GM12865 (cell line): ENCODE measurements around the gene CDIP1.

Experiments used
- DNase-seq: peaks from one replicate; pipeline ENCODE4 v3.0.0; 2010; ENCODE audit warnings: low read depth
- H3K4me3 ChIP-seq: 2 replicates; pipeline ENCODE4 v1.5.1; 2011; ENCODE audit warnings: mild to moderate bottlenecking, low read depth, low read length, control low read depth
- CTCF ChIP-seq: IDR thresholded peaks from 2 replicates; pipeline ENCODE4 v1.5.1; 2011; ENCODE audit warnings: low read length, control low read depth, low read depth, inconsistent platforms; ENCODE audit not compliant: insufficient read depth; ENCODE audit errors: missing control alignments

CDIP1 gene

GRCh38 chr16:4515611-4516233, 22.9 kb downstream of the CDIP1 start:
- TF ChIP-seq CTCF = no peak
- H3K4me3 ChIP-seq = peak overlapping the region; percentile 16; the same call in 1 of the 2 replicates
- DNase-seq = peak; percentile 72

- DNase-seq = no peak
Observed at GRCh38 chr16:4514606-4515005, 24.0 kb downstream of the CDIP1 start.

GRCh38 chr16:4513881-4514280, 24.7 kb downstream of the CDIP1 start:
- no peak for DNase-seq
- H3K4me3 ChIP-seq = no peak overlapping the region
- TF ChIP-seq CTCF = no peak

More at GRCh38 chr16:4514606-4515005, 24.0 kb downstream of the CDIP1 start:
- TF ChIP-seq CTCF = no peak
- no peak overlapping the region for H3K4me3 ChIP-seq

GRCh38 chr16:4513086-4513860, 25.3 kb downstream of the CDIP1 start:
- no peak overlapping the region for H3K4me3 ChIP-seq
- no peak for DNase-seq
- TF ChIP-seq CTCF = no peak

GRCh38 chr16:4512473-4512872, 26.1 kb downstream of the CDIP1 start:
- TF ChIP-seq CTCF = no peak
- DNase-seq = no peak
- no peak overlapping the region for H3K4me3 ChIP-seq

- no peak overlapping the region for H3K4me3 ChIP-seq
- peak; percentile 23 for TF ChIP-seq CTCF
- peak; percentile 28 for DNase-seq
Observed at GRCh38 chr16:4511441-4512082, 27.0 kb downstream of the CDIP1 start.
